ENCODE results near the gene KLRF2. TPM values are rescaled to one million over a fixed set of nuclear protein-coding genes. Genes with fewer than 3 reads are reported as not detected.

The KLRF2 gene
- total and polyA plus RNA-seq, 8 donors, result not detected

- no peak for DNase-seq
- H3K4me3 ChIP-seq, result no peak overlapping the region
- no peak overlapping the region for H3K27ac ChIP-seq
- H3K36me3 ChIP-seq, result no peaks in the 10 kb centered on the region
- intact Hi-C loops (cut with DNase I; ENCODE audit: low total_unique reads), result loop anchor here (10.0 kb wide), 1 partner anchor 88 kb away; no protein-coding TSS in a partner anchor
- H3K4me1 ChIP-seq, result no peaks in the 10 kb centered on the region
- H3K9me3 ChIP-seq, result peaks cover 7 to 23% (median 15%) of the 10 kb centered on the region in 4 donors
- H3K27me3 ChIP-seq, result no peaks in the 10 kb centered on the region
- 85 to 94% (median 89%) methylated on average over 7 of the region's 7 CpGs for WGBS, 5 donors
- TF ChIP-seq POLR2AphosphoS5 (IDR thresholded peaks at IDR 0.05) (no peak), EP300 (IDR thresholded peaks at IDR 0.05) (no peak)
Measured at GRCh38 chr12:9902539-9903228, 21.4 kb downstream of the KLRF2 start.

GRCh38 chr12:9906873-9907272, 25.6 kb downstream of the KLRF2 start:
- WGBS, 5 donors, result 68 to 78% (median 76%) methylated on average over 2 of the region's 2 CpGs
- Histone ChIP-seq H3K27me3 (no peaks in the 10 kb centered on the region), H3K9me3 (peaks cover 23 to 50% (median 35%) of the 10 kb centered on the region in 4 donors), H3K27ac (no peak overlapping the region), H3K4me3 (no peak overlapping the region), H3K36me3 (no peaks in the 10 kb centered on the region), H3K4me1 (no peaks in the 10 kb centered on the region)
- intact Hi-C loops (cut with DNase I; ENCODE audit: low total_unique reads), result loop anchor here (10.0 kb wide), 1 partner anchor 92 kb away; no protein-coding TSS in a partner anchor
- DNase-seq, result peak in 1 of 2 donors; percentile 33
- TF ChIP-seq, protein P1, sequence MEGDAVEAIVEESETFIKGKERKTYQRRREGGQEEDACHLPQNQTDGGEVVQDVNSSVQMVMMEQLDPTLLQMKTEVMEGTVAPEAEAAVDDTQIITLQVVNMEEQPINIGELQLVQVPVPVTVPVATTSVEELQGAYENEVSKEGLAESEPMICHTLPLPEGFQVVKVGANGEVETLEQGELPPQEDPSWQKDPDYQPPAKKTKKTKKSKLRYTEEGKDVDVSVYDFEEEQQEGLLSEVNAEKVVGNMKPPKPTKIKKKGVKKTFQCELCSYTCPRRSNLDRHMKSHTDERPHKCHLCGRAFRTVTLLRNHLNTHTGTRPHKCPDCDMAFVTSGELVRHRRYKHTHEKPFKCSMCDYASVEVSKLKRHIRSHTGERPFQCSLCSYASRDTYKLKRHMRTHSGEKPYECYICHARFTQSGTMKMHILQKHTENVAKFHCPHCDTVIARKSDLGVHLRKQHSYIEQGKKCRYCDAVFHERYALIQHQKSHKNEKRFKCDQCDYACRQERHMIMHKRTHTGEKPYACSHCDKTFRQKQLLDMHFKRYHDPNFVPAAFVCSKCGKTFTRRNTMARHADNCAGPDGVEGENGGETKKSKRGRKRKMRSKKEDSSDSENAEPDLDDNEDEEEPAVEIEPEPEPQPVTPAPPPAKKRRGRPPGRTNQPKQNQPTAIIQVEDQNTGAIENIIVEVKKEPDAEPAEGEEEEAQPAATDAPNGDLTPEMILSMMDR (IDR thresholded peaks at IDR 0.05), result no peak
- no peak for TF ChIP-seq POLR2AphosphoS5 (IDR thresholded peaks at IDR 0.05)
- no peak for TF ChIP-seq POLR2A (IDR thresholded peaks at IDR 0.05)

- TF ChIP-seq, protein P1 (IDR thresholded peaks at IDR 0.05), result no peak
- intact Hi-C loops (cut with DNase I; ENCODE audit: low total_unique reads), result loop anchor here (10.0 kb wide), 1 partner anchor 93 kb away; no protein-coding TSS in a partner anchor
- H3K27ac ChIP-seq, result no peak overlapping the region
- 84 to 90% (median 88%) methylated on average over 7 of the region's 7 CpGs for WGBS, 5 donors
- H3K4me3 ChIP-seq, result no peak overlapping the region
- H3K36me3 ChIP-seq, result no peaks in the 10 kb centered on the region
- H3K27me3 ChIP-seq, result no peaks in the 10 kb centered on the region
- no peak for DNase-seq
- no peaks in the 10 kb centered on the region for H3K4me1 ChIP-seq
- peaks cover 17 to 46% (median 31%) of the 10 kb centered on the region in 4 donors for H3K9me3 ChIP-seq
Measured at GRCh38 chr12:9907769-9908168, 26.5 kb downstream of the KLRF2 start.

- 76 to 91% (median 90%) methylated on average over 4 of the region's 4 CpGs for WGBS, 5 donors
Measured at GRCh38 chr12:9908350-9908749, 27.1 kb downstream of the KLRF2 start.

More at GRCh38 chr12:9908350-9908749, 27.1 kb downstream of the KLRF2 start:
- intact Hi-C loops (cut with DNase I; ENCODE audit: low total_unique reads), result loop anchor here (10.0 kb wide), 1 partner anchor 94 kb away; no protein-coding TSS in a partner anchor
- no peak for DNase-seq
- H3K9me3 ChIP-seq, result peaks cover 16 to 41% (median 28%) of the 10 kb centered on the region in 4 donors
- H3K4me3 ChIP-seq, result no peak overlapping the region
- no peaks in the 10 kb centered on the region for H3K27me3 ChIP-seq
- no peaks in the 10 kb centered on the region for H3K4me1 ChIP-seq
- no peak overlapping the region for H3K27ac ChIP-seq
- no peaks in the 10 kb centered on the region for H3K36me3 ChIP-seq
- TF ChIP-seq, protein P1 (IDR thresholded peaks at IDR 0.05), result no peak
- TF ChIP-seq EP300 (IDR thresholded peaks at IDR 0.05) (no peak), POLR2AphosphoS5 (IDR thresholded peaks at IDR 0.05) (no peak), POLR2A (IDR thresholded peaks at IDR 0.05) (no peak)

All from stomach (tissue), 9 donors.